ENCODE data around the gene SORCS3. TPM values are rescaled to one million over a fixed set of nuclear protein-coding genes. Genes with fewer than 3 reads are reported as not detected.

Gene SORCS3
- total and polyA plus RNA-seq, 4 donors = 0.93 TPM; not detected in 3

DNA sequence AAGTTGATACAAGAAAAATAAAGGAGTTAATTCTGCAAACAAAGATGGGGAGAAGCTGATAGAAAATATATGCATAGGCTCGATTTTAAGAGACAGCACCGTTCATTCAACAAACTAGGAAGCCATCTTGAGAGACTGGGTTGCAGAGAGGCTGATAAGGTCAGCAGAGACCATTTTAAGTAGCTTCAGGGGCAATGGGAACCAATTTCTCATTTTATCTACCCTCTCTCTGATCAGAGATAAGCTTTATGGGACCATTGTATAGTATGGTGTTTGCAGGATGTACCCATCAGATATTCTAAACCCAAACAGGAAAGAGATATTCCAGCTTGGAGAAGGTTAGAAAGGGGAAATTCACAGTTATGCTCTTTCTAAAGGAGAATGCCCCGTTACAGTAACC lies 499.5 kb downstream of the SORCS3 start:
- WGBS = 81% methylated on average over 3 of the region's 3 CpGs
- Histone ChIP-seq H3K27me3 (ENCODE audit: control insufficient read depth in 4 of 4, insufficient read depth in 4 of 4, low read length in 3 of 4) (no peaks in the 10 kb centered on the region), H3K4me3 (ENCODE audit: low read depth in 1 of 3, low read length in 3 of 3) (no peak overlapping the region), H3K9ac (ENCODE audit: low read depth in 1 of 2, low read length in 2 of 2) (no peak overlapping the region), H3K9me3 (ENCODE audit: control insufficient read depth in 4 of 4, low read length in 3 of 4) (no peaks in the 10 kb centered on the region), H3K4me1 (ENCODE audit: control insufficient read depth in 4 of 4, insufficient read depth in 4 of 4, low read length in 3 of 4) (no peaks in the 10 kb centered on the region), H3K36me3 (ENCODE audit: control insufficient read depth in 4 of 4, insufficient read depth in 3 of 4, low read depth in 1 of 4, low read length in 3 of 4) (no peaks in the 10 kb centered on the region), H3K27ac (ENCODE audit: low read depth in 1 of 2, low read length in 2 of 2) (no peak overlapping the region)
- TF ChIP-seq FOXA2 (IDR thresholded peaks at IDR 0.05) (no peak), SP1 (IDR thresholded peaks at IDR 0.05) (no peak), EGR1 (IDR thresholded peaks at IDR 0.05; ENCODE audit: low read depth in 2 of 2) (no peak), NR2F2 (IDR thresholded peaks at IDR 0.05) (no peak), YY1 (IDR thresholded peaks at IDR 0.05) (no peak), HNF4A (conservative IDR thresholded peaks at IDR 0.05) (no peak), GABPA (IDR thresholded peaks at IDR 0.05 in 1 of 2, conservative IDR thresholded peaks at IDR 0.05 in 1 of 2) (no peak), HNF4G (IDR thresholded peaks at IDR 0.05) (no peak), JUND (IDR thresholded peaks at IDR 0.05) (no peak), RAD21 (IDR thresholded peaks at IDR 0.05) (no peak), TAF1 (conservative IDR thresholded peaks at IDR 0.05) (no peak), FOXA1 (IDR thresholded peaks at IDR 0.05) (no peak), RXRA (IDR thresholded peaks at IDR 0.05) (no peak)
- TF ChIP-seq, protein P1, sequence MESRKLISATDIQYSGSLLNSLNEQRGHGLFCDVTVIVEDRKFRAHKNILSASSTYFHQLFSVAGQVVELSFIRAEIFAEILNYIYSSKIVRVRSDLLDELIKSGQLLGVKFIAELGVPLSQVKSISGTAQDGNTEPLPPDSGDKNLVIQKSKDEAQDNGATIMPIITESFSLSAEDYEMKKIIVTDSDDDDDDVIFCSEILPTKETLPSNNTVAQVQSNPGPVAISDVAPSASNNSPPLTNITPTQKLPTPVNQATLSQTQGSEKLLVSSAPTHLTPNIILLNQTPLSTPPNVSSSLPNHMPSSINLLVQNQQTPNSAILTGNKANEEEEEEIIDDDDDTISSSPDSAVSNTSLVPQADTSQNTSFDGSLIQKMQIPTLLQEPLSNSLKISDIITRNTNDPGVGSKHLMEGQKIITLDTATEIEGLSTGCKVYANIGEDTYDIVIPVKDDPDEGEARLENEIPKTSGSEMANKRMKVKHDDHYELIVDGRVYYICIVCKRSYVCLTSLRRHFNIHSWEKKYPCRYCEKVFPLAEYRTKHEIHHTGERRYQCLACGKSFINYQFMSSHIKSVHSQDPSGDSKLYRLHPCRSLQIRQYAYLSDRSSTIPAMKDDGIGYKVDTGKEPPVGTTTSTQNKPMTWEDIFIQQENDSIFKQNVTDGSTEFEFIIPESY (IDR thresholded peaks at IDR 0.05) = no peak
- TF ChIP-seq, protein P2, sequence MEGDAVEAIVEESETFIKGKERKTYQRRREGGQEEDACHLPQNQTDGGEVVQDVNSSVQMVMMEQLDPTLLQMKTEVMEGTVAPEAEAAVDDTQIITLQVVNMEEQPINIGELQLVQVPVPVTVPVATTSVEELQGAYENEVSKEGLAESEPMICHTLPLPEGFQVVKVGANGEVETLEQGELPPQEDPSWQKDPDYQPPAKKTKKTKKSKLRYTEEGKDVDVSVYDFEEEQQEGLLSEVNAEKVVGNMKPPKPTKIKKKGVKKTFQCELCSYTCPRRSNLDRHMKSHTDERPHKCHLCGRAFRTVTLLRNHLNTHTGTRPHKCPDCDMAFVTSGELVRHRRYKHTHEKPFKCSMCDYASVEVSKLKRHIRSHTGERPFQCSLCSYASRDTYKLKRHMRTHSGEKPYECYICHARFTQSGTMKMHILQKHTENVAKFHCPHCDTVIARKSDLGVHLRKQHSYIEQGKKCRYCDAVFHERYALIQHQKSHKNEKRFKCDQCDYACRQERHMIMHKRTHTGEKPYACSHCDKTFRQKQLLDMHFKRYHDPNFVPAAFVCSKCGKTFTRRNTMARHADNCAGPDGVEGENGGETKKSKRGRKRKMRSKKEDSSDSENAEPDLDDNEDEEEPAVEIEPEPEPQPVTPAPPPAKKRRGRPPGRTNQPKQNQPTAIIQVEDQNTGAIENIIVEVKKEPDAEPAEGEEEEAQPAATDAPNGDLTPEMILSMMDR (IDR thresholded peaks at IDR 0.05; ENCODE audit: low read depth, low read length, missing input control) = no peak
- TF ChIP-seq, protein P3, sequence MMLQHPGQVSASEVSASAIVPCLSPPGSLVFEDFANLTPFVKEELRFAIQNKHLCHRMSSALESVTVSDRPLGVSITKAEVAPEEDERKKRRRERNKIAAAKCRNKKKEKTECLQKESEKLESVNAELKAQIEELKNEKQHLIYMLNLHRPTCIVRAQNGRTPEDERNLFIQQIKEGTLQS (IDR thresholded peaks at IDR 0.05) = no peak
- TF ChIP-seq, protein P4, sequence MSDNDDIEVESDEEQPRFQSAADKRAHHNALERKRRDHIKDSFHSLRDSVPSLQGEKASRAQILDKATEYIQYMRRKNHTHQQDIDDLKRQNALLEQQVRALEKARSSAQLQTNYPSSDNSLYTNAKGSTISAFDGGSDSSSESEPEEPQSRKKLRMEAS (IDR thresholded peaks at IDR 0.05) = no peak
- TF ChIP-seq, protein P5, sequence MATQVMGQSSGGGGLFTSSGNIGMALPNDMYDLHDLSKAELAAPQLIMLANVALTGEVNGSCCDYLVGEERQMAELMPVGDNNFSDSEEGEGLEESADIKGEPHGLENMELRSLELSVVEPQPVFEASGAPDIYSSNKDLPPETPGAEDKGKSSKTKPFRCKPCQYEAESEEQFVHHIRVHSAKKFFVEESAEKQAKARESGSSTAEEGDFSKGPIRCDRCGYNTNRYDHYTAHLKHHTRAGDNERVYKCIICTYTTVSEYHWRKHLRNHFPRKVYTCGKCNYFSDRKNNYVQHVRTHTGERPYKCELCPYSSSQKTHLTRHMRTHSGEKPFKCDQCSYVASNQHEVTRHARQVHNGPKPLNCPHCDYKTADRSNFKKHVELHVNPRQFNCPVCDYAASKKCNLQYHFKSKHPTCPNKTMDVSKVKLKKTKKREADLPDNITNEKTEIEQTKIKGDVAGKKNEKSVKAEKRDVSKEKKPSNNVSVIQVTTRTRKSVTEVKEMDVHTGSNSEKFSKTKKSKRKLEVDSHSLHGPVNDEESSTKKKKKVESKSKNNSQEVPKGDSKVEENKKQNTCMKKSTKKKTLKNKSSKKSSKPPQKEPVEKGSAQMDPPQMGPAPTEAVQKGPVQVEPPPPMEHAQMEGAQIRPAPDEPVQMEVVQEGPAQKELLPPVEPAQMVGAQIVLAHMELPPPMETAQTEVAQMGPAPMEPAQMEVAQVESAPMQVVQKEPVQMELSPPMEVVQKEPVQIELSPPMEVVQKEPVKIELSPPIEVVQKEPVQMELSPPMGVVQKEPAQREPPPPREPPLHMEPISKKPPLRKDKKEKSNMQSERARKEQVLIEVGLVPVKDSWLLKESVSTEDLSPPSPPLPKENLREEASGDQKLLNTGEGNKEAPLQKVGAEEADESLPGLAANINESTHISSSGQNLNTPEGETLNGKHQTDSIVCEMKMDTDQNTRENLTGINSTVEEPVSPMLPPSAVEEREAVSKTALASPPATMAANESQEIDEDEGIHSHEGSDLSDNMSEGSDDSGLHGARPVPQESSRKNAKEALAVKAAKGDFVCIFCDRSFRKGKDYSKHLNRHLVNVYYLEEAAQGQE (IDR thresholded peaks at IDR 0.05) = no peak
- no peak for DNase-seq (ENCODE audit: low spot score)
